HepG2 (cell line): ENCODE measurements around the gene CASP4. TPM values are rescaled to one million over a fixed set of nuclear protein-coding genes. Genes with fewer than 3 reads are reported as not detected.

ENCODE experiments used
- EHMT2 ChIP-seq: fragments of 200-600 bp; sonication (generic); IDR thresholded peaks from 2 replicates; pipeline ENCODE4 v1.7.0; 2017; ENCODE audit warnings: antibody characterized with exemption, low read depth, low read length, borderline replicate concordance
- FOXP4 ChIP-seq: sonication (generic); formaldehyde crosslinking; IDR thresholded peaks from 2 replicates; pipeline ENCODE4 v1.4.0; 2020; ENCODE audit warnings: missing genetic modification reagents
- GMEB1 ChIP-seq: sonication (generic); formaldehyde crosslinking; IDR thresholded peaks from 2 replicates; pipeline ENCODE4 v1.5.1; 2020; ENCODE audit warnings: missing genetic modification reagents, mild to moderate bottlenecking, borderline replicate concordance
- NCOR1 ChIP-seq: fragments of 200-600 bp; sonication (generic); IDR thresholded peaks from 2 replicates; pipeline ENCODE4 v1.7.0; 2017; ENCODE audit warnings: antibody characterized with exemption, low read length, borderline replicate concordance
- NFKB2 ChIP-seq: sonication (generic); formaldehyde crosslinking; IDR thresholded peaks from 2 replicates; pipeline ENCODE4 v1.4.0; 2020; ENCODE audit warnings: missing genetic modification reagents, borderline replicate concordance
- NONO ChIP-seq, 2 experiments: fragments of 450-650 bp in 1 of 2; sonication (generic) in 1 of 2; formaldehyde crosslinking in 1 of 2; IDR thresholded peaks in 1 of 2; conservative IDR thresholded peaks in 1 of 2; 2 replicates each; pipeline versions ENCODE4 v1.6.1 to v1.8.0; 2017 to 2022; ENCODE audit warnings: mild to moderate bottlenecking in 1 of 2, missing genetic modification reagents in 1 of 2, moderate library complexity in 1 of 2
- SOX6 ChIP-seq, 2 experiments: fragments of 450-650 bp in 1 of 2; sonication (generic) in 1 of 2; formaldehyde crosslinking in 1 of 2; IDR thresholded peaks; 2 replicates each; pipeline versions ENCODE4 v1.4.0 to v1.6.1; 2017 to 2020; ENCODE audit warnings: antibody characterized with exemption in 1 of 2, mild to moderate bottlenecking in 1 of 2, missing genetic modification reagents in 1 of 2
- SRY ChIP-seq: sonication (generic); formaldehyde crosslinking; IDR thresholded peaks from 2 replicates; pipeline ENCODE4 v1.8.0; 2022; ENCODE audit warnings: mild to moderate bottlenecking, missing genetic modification reagents
- TAF1 ChIP-seq: sonication (generic); formaldehyde crosslinking; IDR thresholded peaks from 2 replicates; pipeline ENCODE4 v1.4.0; 2020; ENCODE audit warnings: missing genetic modification reagents
- WIZ ChIP-seq: sonication (generic); formaldehyde crosslinking; IDR thresholded peaks from 2 replicates; pipeline ENCODE4 v1.5.1; 2020; ENCODE audit warnings: mild to moderate bottlenecking, missing genetic modification reagents
- YY1 ChIP-seq: IDR thresholded peaks from 2 replicates; pipeline ENCODE4 v1.6.1; 2011; ENCODE audit warnings: low read length, low read depth, moderate library complexity, mild to moderate bottlenecking; ENCODE audit not compliant: insufficient read depth, insufficient replicate concordance
- ZBTB10 ChIP-seq: sonication (generic); formaldehyde crosslinking; IDR thresholded peaks from 2 replicates; pipeline ENCODE4 v1.4.0; 2020; ENCODE audit warnings: missing genetic modification reagents, borderline replicate concordance
- ZFX ChIP-seq: sonication (generic); formaldehyde crosslinking; IDR thresholded peaks from 2 replicates; pipeline ENCODE4 v1.4.0; 2020; ENCODE audit warnings: mild to moderate bottlenecking, low read depth, missing genetic modification reagents, moderate library complexity
- ZNF180 ChIP-seq: sonication (generic); formaldehyde crosslinking; IDR thresholded peaks from 2 replicates; pipeline ENCODE4 v1.4.0; 2020; ENCODE audit warnings: low read depth, missing genetic modification reagents, borderline replicate concordance
- ZNF550 ChIP-seq: sonication (generic); formaldehyde crosslinking; IDR thresholded peaks from 2 replicates; pipeline ENCODE4 v1.4.0; 2020; ENCODE audit warnings: mild to moderate bottlenecking, missing genetic modification reagents, borderline replicate concordance
- ZNF572 ChIP-seq: sonication (generic); formaldehyde crosslinking; IDR thresholded peaks from 2 replicates; pipeline ENCODE4 v1.5.1; 2020; ENCODE audit warnings: mild to moderate bottlenecking, missing genetic modification reagents
- ZNF616 ChIP-seq: sonication (generic); formaldehyde crosslinking; IDR thresholded peaks from 2 replicates; pipeline ENCODE4 v1.5.0; 2020; ENCODE audit warnings: low read depth, mild to moderate bottlenecking, missing genetic modification reagents
- ZNF737 ChIP-seq: sonication (generic); formaldehyde crosslinking; IDR thresholded peaks from 2 replicates; pipeline ENCODE4 v1.5.0; 2020; ENCODE audit warnings: missing genetic modification reagents, mild to moderate bottlenecking, borderline replicate concordance
- polyA plus RNA-seq, 8 experiments: library from polyadenylated mRNA; depleted of rRNA in 3 of 8; stranded (reverse) in 7 of 8; unstranded in 1 of 8; fragments of >200 nt; fragmentation: Illumina TruSeq in 4 of 8; extraction: Trizol in 4 of 8; gene quantifications; 2 replicates each; pipeline versions ENCODE4 v1.2.1 to v1.2.3, GENCODE V29; 2011 to 2016; ENCODE audit warnings: low read depth in 4 of 8, missing spikeins in 1 of 8, mixed read lengths in 1 of 8; ENCODE audit not compliant: insufficient read depth in 1 of 8
- total RNA-seq, 5 experiments: library from RNA; depleted of rRNA; stranded (reverse); fragments of >200 nt; fragmentation: Illumina TruSeq; extraction: Trizol; gene quantifications; 2 replicates each; pipeline ENCODE4 v1.2.3, GENCODE V29; 2016; ENCODE audit warnings: low read depth in 1 of 5

The CASP4 gene
- total and polyA plus RNA-seq, 2 of the 13 experiments (the other 11 are each of a cell fraction or from before 2014, with no cell fraction given), result 56.4 to 69.8 TPM

GRCh38 chr11:104968856-104969776, 742 bp upstream of the CASP4 start (continued):
- TF ChIP-seq SOX6 (IDR thresholded peaks at IDR 0.05) (no peak), SOX6 (CRISPR knock-in tag; IDR thresholded peaks at IDR 0.05) (peak; percentile 22; the same call in 1 of the 2 replicates), SRY (CRISPR knock-in tag) (0 out of 2 replicates have a peak, but pooled peaks have one; percentile 17), YY1 (peak; percentile 62), NCOR1 (no peak), TAF1 (CRISPR knock-in tag) (peak; percentile 59), FOXP4 (CRISPR knock-in tag) (0 out of 2 replicates have a peak, but pooled peaks have one; percentile 5), ZNF737 (CRISPR knock-in tag) (peak; percentile 29; the same call in 1 of the 2 replicates), EHMT2 (0 out of 2 replicates have a peak, but pooled peaks have one; percentile 54), GMEB1 (CRISPR knock-in tag) (no peak), ZFX (peak; percentile 6; the same call in 1 of the 2 replicates), ZNF180 (CRISPR knock-in tag) (no peak), ZBTB10 (CRISPR knock-in tag) (0 out of 2 replicates have a peak, but pooled peaks have one; percentile 16), ZNF572 (CRISPR knock-in tag) (no peak), NONO (IDR thresholded peaks at IDR 0.05) (no peak), NONO (CRISPR knock-in tag; conservative IDR thresholded peaks at IDR 0.05) (peak; percentile 61), ZNF550 (CRISPR knock-in tag) (no peak), NFKB2 (CRISPR knock-in tag) (0 out of 2 replicates have a peak, but pooled peaks have one; percentile 25), WIZ (CRISPR knock-in tag) (0 out of 2 replicates have a peak, but pooled peaks have one; percentile 35), ZNF616 (CRISPR knock-in tag) (0 out of 2 replicates have a peak, but pooled peaks have one; percentile 52)
